ENCODE data around the gene PWWP2A. TPM values are rescaled to one million over a fixed set of nuclear protein-coding genes. Genes with fewer than 3 reads are reported as not detected.
"Not testable (repeated sequence)": the region's sequence is repeated elsewhere in the genome, so short reads cannot be mapped to it uniquely, and the experiment has no call there.

The PWWP2A gene
- total and polyA plus RNA-seq, 2 donors (not counting 1 experiment from before 2014, with no cell fraction given), result 10.4 to 17.0 TPM

GRCh38 chr5:160152287-160152686 is 33.0 kb upstream of the PWWP2A start:
- no peaks in the 10 kb centered on the region for H3K9me3 ChIP-seq (ENCODE audit: control insufficient read depth, insufficient read depth, low read depth, low read length)
- H3K27ac ChIP-seq (ENCODE audit: insufficient read depth, low read length), result no peak overlapping the region
- no peak overlapping the region for H3K4me2 ChIP-seq (ENCODE audit: extremely low read depth, insufficient read depth, low read length)
- no peaks in the 10 kb centered on the region for H3K4me1 ChIP-seq (ENCODE audit: control insufficient read depth, extremely low read depth, insufficient read depth, low read length)
- H4K20me1 ChIP-seq (ENCODE audit: control insufficient read depth, extremely low read depth, insufficient read depth, low read length), result no peaks in the 10 kb centered on the region
- no peak for DNase-seq (ENCODE audit: low read depth in 2 of 2)
- H3K27me3 ChIP-seq (ENCODE audit: control insufficient read depth, insufficient read depth, low read length), result no peaks in the 10 kb centered on the region
- H3K9ac ChIP-seq (ENCODE audit: insufficient read depth, low read length), result no peak overlapping the region
- TF ChIP-seq EZH2 (IDR thresholded peaks at IDR 0.05; ENCODE audit: low read length, missing control alignments), result no peak
- TF ChIP-seq, protein P1, sequence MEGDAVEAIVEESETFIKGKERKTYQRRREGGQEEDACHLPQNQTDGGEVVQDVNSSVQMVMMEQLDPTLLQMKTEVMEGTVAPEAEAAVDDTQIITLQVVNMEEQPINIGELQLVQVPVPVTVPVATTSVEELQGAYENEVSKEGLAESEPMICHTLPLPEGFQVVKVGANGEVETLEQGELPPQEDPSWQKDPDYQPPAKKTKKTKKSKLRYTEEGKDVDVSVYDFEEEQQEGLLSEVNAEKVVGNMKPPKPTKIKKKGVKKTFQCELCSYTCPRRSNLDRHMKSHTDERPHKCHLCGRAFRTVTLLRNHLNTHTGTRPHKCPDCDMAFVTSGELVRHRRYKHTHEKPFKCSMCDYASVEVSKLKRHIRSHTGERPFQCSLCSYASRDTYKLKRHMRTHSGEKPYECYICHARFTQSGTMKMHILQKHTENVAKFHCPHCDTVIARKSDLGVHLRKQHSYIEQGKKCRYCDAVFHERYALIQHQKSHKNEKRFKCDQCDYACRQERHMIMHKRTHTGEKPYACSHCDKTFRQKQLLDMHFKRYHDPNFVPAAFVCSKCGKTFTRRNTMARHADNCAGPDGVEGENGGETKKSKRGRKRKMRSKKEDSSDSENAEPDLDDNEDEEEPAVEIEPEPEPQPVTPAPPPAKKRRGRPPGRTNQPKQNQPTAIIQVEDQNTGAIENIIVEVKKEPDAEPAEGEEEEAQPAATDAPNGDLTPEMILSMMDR (conservative IDR thresholded peaks at IDR 0.05 in 1 of 2, IDR thresholded peaks at IDR 0.05 in 1 of 2; ENCODE audit: low read depth in 1 of 2, low read length in 2 of 2), result no peak
- no peaks in the 10 kb centered on the region for H3K36me3 ChIP-seq (ENCODE audit: control insufficient read depth, insufficient read depth, low read length)
- H2AFZ ChIP-seq (ENCODE audit: low read length), result no peak overlapping the region
- H3K4me3 ChIP-seq (replicated peaks in 1 of 4; ENCODE audit: control extremely low read depth in 1 of 4, insufficient read depth in 1 of 4, low read depth in 3 of 4, low read length in 4 of 4), result no peak overlapping the region
- no peaks in the 10 kb centered on the region for H3K79me2 ChIP-seq (ENCODE audit: control insufficient read depth, insufficient read depth, low read length)

DNA sequence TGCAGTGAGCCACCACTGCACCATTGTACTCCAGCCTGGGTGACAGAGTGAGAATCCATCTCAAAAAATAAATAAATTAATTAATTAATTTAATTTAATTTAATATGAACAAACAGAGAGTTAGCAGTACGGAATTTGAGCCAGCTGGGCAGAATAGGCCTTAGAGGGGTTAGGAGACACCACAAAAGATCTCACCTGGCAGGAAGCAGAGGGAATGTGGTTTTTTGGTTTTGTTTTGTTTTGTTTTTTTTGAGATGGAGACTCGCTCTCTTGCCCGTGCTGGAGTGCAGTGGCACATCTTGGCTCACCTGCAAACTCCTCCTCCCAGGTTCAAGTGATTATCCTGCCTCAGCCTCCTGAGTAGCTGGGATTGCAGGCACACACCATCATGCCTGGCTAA is 31.8 kb upstream of the PWWP2A start:
- Histone ChIP-seq H3K9me3 (ENCODE audit: control insufficient read depth, insufficient read depth, low read depth, low read length) (no peaks in the 10 kb centered on the region), H3K27me3 (ENCODE audit: control insufficient read depth, insufficient read depth, low read length) (no peaks in the 10 kb centered on the region), H3K27ac (ENCODE audit: insufficient read depth, low read length) (no peak overlapping the region), H2AFZ (ENCODE audit: low read length) (no peak overlapping the region), H3K36me3 (ENCODE audit: control insufficient read depth, insufficient read depth, low read length) (no peaks in the 10 kb centered on the region), H3K4me1 (ENCODE audit: control insufficient read depth, extremely low read depth, insufficient read depth, low read length) (no peaks in the 10 kb centered on the region), H3K9ac (ENCODE audit: insufficient read depth, low read length) (no peak overlapping the region), H3K79me2 (ENCODE audit: control insufficient read depth, insufficient read depth, low read length) (no peaks in the 10 kb centered on the region), H3K4me2 (ENCODE audit: extremely low read depth, insufficient read depth, low read length) (no peak overlapping the region), H4K20me1 (ENCODE audit: control insufficient read depth, extremely low read depth, insufficient read depth, low read length) (no peaks in the 10 kb centered on the region), H3K4me3 (replicated peaks in 1 of 4; ENCODE audit: control extremely low read depth in 1 of 4, insufficient read depth in 1 of 4, low read depth in 3 of 4, low read length in 4 of 4) (no peak overlapping the region)
- TF ChIP-seq EZH2 (IDR thresholded peaks at IDR 0.05; ENCODE audit: low read length, missing control alignments), result no peak
- TF ChIP-seq, protein P1 (conservative IDR thresholded peaks at IDR 0.05 in 1 of 2, IDR thresholded peaks at IDR 0.05 in 1 of 2; ENCODE audit: low read depth in 1 of 2, low read length in 2 of 2), result no peak
- DNase-seq (ENCODE audit: low read depth in 2 of 2), result no peak

DNA sequence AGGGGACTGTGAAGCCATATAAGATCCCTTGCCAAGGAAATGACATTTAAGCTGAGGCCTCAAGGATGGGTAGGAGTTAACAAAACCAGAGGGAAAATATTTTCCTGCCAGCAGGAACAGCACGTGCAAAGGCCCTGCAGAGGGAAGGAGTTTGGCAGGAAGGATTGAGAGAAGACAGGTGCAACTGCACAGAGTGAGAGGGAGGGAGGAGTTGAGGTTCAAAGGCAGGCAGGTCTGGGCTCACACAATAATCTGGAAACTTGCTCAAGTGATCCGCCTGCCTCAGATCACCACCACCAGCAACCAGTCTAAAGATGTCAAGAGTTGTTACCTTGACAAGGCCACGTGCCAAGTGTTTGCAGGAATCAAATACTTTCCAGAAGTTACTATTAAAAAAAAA is 31.1 kb upstream of the PWWP2A start:
- Histone ChIP-seq H3K9ac (ENCODE audit: insufficient read depth, low read length) (no peak overlapping the region), H3K27ac (ENCODE audit: insufficient read depth, low read length) (no peak overlapping the region), H3K36me3 (ENCODE audit: control insufficient read depth, insufficient read depth, low read length) (no peaks in the 10 kb centered on the region), H4K20me1 (ENCODE audit: control insufficient read depth, extremely low read depth, insufficient read depth, low read length) (no peaks in the 10 kb centered on the region), H3K9me3 (ENCODE audit: control insufficient read depth, insufficient read depth, low read depth, low read length) (no peaks in the 10 kb centered on the region), H3K4me1 (ENCODE audit: control insufficient read depth, extremely low read depth, insufficient read depth, low read length) (no peaks in the 10 kb centered on the region), H3K4me2 (ENCODE audit: extremely low read depth, insufficient read depth, low read length) (no peak overlapping the region), H3K27me3 (ENCODE audit: control insufficient read depth, insufficient read depth, low read length) (no peaks in the 10 kb centered on the region), H3K4me3 (replicated peaks in 1 of 4; ENCODE audit: control extremely low read depth in 1 of 4, insufficient read depth in 1 of 4, low read depth in 3 of 4, low read length in 4 of 4) (no peak overlapping the region), H2AFZ (ENCODE audit: low read length) (no peak overlapping the region), H3K79me2 (ENCODE audit: control insufficient read depth, insufficient read depth, low read length) (no peaks in the 10 kb centered on the region)
- DNase-seq (ENCODE audit: low read depth in 2 of 2), result no peak
- TF ChIP-seq EZH2 (IDR thresholded peaks at IDR 0.05; ENCODE audit: low read length, missing control alignments), result no peak
- TF ChIP-seq, protein P1 (conservative IDR thresholded peaks at IDR 0.05 in 1 of 2, IDR thresholded peaks at IDR 0.05 in 1 of 2; ENCODE audit: low read depth in 1 of 2, low read length in 2 of 2), result no peak

GRCh38 chr5:160144436-160144835 is 25.2 kb upstream of the PWWP2A start:
- not testable (repeated sequence) for H3K36me3 ChIP-seq (ENCODE audit: control insufficient read depth, insufficient read depth, low read length); H3K79me2 ChIP-seq (ENCODE audit: control insufficient read depth, insufficient read depth, low read length); H3K27ac ChIP-seq (ENCODE audit: insufficient read depth, low read length); H3K4me3 ChIP-seq (replicated peaks in 1 of 4; ENCODE audit: control extremely low read depth in 1 of 4, insufficient read depth in 1 of 4, low read depth in 3 of 4, low read length in 4 of 4); H3K4me2 ChIP-seq (ENCODE audit: extremely low read depth, insufficient read depth, low read length); H2AFZ ChIP-seq (ENCODE audit: low read length); H3K9me3 ChIP-seq (ENCODE audit: control insufficient read depth, insufficient read depth, low read depth, low read length); H3K9ac ChIP-seq (ENCODE audit: insufficient read depth, low read length); H3K27me3 ChIP-seq (ENCODE audit: control insufficient read depth, insufficient read depth, low read length); H4K20me1 ChIP-seq (ENCODE audit: control insufficient read depth, extremely low read depth, insufficient read depth, low read length); DNase-seq (ENCODE audit: low read depth in 2 of 2); H3K4me1 ChIP-seq (ENCODE audit: control insufficient read depth, extremely low read depth, insufficient read depth, low read length)

All from fibroblast of lung (primary cell).